Activated CD4-positive, alpha-beta T cell treated with anti-CD3 and anti-CD28 coated beads for 4 hours (primary cell): ENCODE data around the gene ESF1.
"Not testable (repeated sequence)": the region's sequence is repeated elsewhere in the genome, so short reads cannot be mapped to it uniquely, and the experiment has no call there.

Experiments
- DNase-seq, 2 donors: peaks; one replicate each; pipeline ENCODE4 v3.0.0-alpha.2; 2020

ESF1 gene

GRCh38 chr20:13788167-13788834 is 3.6 kb upstream of the ESF1 start:
- peak; percentile 21 to 35 for DNase-seq

DNA sequence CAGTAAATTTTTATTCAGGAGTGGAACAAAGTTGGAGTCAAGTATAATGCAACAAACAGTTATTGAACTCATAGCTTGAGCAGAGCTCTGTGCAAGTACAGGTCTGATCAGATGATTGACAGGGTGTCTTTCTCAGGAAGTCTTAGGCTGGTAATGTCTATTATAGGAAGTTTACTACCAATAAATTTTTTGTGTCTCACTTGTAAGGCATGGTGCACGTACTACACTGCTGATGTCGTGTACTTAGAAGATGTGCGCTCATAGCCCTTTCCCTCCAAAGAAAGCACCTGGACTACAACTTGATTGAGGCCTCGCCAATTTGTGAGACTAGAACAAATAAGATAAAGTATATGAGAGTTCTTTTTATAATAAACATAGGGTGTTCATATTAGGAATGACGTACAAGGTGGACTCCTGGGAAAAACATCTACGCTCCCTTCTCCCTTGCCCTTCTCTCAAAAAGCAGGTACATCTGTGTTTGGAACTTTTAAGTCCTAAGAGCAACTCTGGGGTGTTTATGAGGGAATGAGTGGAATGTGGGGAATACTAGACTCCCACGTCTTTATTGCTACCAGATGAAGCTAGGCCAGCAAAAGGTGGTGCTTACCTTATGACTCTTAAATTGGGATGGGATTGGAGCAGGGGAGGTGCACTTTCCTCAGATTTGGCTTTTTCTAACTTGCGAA is 1.6 kb upstream of the ESF1 start:
- DNase-seq = no peak

- no peak for DNase-seq
Measured at GRCh38 chr20:13784271-13784892, 337 bp downstream of the ESF1 start.

DNA sequence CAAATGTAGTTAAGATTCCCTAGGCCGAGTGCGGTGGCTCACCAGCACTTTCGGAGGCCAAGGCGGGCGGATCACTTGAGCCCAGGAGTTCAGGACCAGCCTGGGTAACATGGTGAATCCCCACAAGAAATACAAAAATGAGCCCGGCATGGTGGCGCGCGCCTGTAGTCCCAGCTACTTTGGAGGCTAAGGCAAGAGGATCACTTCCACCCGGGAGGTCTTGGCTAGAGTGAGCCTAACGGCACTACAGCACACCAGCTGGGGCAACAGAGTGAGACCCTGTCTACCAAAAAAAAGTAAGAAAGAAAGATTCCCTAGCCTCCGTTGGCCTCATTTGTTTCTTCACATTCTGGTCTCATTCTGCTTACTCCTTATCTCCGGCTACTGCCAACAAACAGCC is 1.2 kb downstream of the ESF1 start:
- DNase-seq = no peak

GRCh38 chr20:13778827-13779226 is 5.9 kb downstream of the ESF1 start:
- no peak for DNase-seq

DNA sequence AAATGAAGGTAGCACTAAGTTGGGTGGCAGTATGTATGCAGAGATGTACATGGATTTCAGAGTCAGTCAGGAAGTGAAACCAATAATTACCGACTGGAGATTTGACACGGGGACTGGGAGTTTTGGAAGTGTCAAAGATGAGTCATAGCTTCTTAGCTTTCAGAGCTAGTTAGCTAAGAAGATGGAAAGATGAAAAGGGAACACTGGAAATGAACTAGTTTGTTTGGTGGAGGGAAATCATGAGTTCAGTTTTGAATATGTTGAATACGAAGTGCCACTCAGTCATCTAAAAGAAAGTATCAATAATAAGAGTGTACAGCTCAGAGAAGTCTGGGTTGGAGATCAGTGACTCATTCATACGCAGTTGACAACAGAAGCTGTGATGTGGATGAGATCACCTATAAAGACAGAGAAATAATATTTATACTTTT is 7.5 kb downstream of the ESF1 start:
- no peak for DNase-seq

- DNase-seq = no peak
Measured at GRCh38 chr20:13775867-13776266, 8.9 kb downstream of the ESF1 start.

GRCh38 chr20:13772529-13772928 is 12.2 kb downstream of the ESF1 start:
- DNase-seq = no peak

- no peak for DNase-seq
Measured at GRCh38 chr20:13771853-13772453, 12.8 kb downstream of the ESF1 start.

GRCh38 chr20:13770141-13770540 is 14.6 kb downstream of the ESF1 start:
- no peak for DNase-seq

- DNase-seq = no peak
Measured at GRCh38 chr20:13765868-13766416, 18.8 kb downstream of the ESF1 start.

- DNase-seq = no peak
Measured at GRCh38 chr20:13765299-13765698, 19.4 kb downstream of the ESF1 start.

GRCh38 chr20:13760451-13760946 is 24.2 kb downstream of the ESF1 start:
- DNase-seq = not testable (repeated sequence)

- DNase-seq = no peak
Measured at GRCh38 chr20:13758884-13759283, 25.8 kb downstream of the ESF1 start.

- DNase-seq = no peak
Measured at GRCh38 chr20:13756551-13756950, 28.2 kb downstream of the ESF1 start.

- no peak for DNase-seq
Measured at GRCh38 chr20:13755809-13756208, 28.9 kb downstream of the ESF1 start.

- no peak for DNase-seq
Measured at GRCh38 chr20:13753436-13754036, 31.2 kb downstream of the ESF1 start.

GRCh38 chr20:13749811-13750210 is 34.9 kb downstream of the ESF1 start:
- DNase-seq = no peak

GRCh38 chr20:13745784-13746183 is 38.9 kb downstream of the ESF1 start:
- no peak for DNase-seq

GRCh38 chr20:13744352-13744751 is 40.4 kb downstream of the ESF1 start:
- no peak for DNase-seq

GRCh38 chr20:13741879-13742278 is 42.8 kb downstream of the ESF1 start:
- DNase-seq = no peak

DNA sequence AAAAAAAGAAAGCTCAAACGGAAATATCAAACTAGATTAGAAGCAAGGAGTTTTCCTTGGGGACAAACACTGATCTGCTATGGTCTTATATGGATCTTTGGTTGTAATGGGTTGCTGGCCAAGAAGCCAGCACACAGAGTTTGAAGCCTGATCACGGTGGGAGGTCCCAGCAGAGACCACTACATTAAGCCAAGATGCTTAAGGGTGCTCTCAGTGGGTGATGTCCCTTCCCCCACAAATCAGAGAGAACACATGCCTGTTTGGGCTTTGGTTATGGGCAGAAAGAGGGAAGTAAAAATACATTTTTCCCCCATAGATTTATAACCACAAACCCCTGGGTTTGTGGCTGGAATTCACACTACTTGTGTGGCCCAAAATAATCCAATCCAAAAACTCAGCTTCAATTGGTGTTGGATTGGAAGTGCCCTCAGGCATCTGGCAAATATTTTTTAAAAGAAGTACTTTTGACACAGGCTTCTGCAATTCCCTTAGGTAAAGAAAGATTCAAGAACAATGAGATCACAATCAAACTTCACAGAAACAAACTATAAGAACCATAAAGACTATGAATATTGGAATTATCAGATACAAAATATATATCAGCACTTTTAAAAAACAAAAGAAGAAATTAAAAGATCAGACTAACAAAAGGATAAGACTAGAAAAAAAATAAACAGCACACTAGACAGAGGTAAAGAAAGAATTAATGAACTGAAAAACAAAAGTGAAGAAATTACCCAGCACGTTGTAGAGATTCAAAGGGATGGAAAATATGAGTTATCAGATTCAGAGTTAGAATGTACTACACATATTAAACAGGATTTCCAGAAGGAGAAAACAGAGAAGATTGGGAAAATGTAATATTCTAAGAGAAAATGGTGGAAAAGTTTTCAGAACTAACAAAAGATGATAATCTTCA is 44.7 kb downstream of the ESF1 start:
- no peak for DNase-seq
